HepG2 (cell line): Measurements from ENCODE around the gene FAT1. TPM values are rescaled to one million over a fixed set of nuclear protein-coding genes. Genes with fewer than 3 reads are reported as not detected.

Source experiments
- ATAC-seq: fragments of 200-7000 bp; cut with Tn5 transposase; 3 replicates; pipeline ENCODE4 v1.9.1; 2020; ENCODE audit warnings: mild to moderate bottlenecking, moderate library complexity
- BruUV-seq: library from RNA; stranded (reverse); fragments of 400-500 nt; replicated peaks from 2 replicates; lab custom pipeline; 2021; lab: Mats Ljungman, UMichigan
- CTCF ChIA-PET: fragments of 300-600 bp; formaldehyde crosslinking; extraction: SDS; loops from one replicate; lab custom pipeline; 2021; ENCODE audit warnings: low total read pairs, inconsistent platforms, low intra/inter-chr PET ratio; lab: Yijun Ruan, JAX
- POLR2A ChIA-PET: fragments of 350-600 bp; sonication (Branson Sonifier 250); formaldehyde crosslinking; loops from one replicate; lab custom pipeline; 2020; ENCODE audit warnings: antibody characterized with exemption, inconsistent platforms; lab: Yijun Ruan, JAX
- DNase-seq: peaks from one replicate; pipeline ENCODE4 v3.0.0-alpha.2; 2015; ENCODE audit warnings: low spot score
- FAIRE-seq: peaks from 3 replicates; lab custom pipeline; 2011; peaks lifted over from hg19 to GRCh38; lab: Jason Lieb, UNC
- H2AFZ ChIP-seq: one replicate; pipeline ENCODE4 v1.6.1; 2011; ENCODE audit warnings: low read length, inconsistent platforms
- H3K27ac ChIP-seq: fragments of 300-600 bp; 3 replicates; pipeline ENCODE4 v1.8.0; 2011; ENCODE audit warnings: mixed run types, mild to moderate bottlenecking, mixed read lengths, low read length, inconsistent platforms; ENCODE audit not compliant: insufficient read depth; ENCODE audit errors: extremely low read length
- H3K27me3 ChIP-seq, 2 experiments: fragments of 200-600 bp in 1 of 2; 2 replicates in 1 of 2; 3 replicates in 1 of 2; pipeline versions ENCODE4 v1.6.0 to v1.8.0; 2011; ENCODE audit warnings: low read length in 2 of 2, mild to moderate bottlenecking in 2 of 2, moderate library complexity in 2 of 2, inconsistent platforms in 1 of 2; ENCODE audit not compliant: insufficient read depth in 2 of 2, control insufficient read depth in 1 of 2
- H3K36me3 ChIP-seq, 2 experiments: fragments of 200-600 bp in 1 of 2; replicated peaks in 1 of 2; 2 replicates in 1 of 2; 3 replicates in 1 of 2; pipeline versions ENCODE4 v1.5.1 to v1.8.0; 2011; ENCODE audit warnings: low read length in 2 of 2, inconsistent platforms in 1 of 2; ENCODE audit not compliant: insufficient read depth in 2 of 2, control insufficient read depth in 1 of 2
- H3K4me1 ChIP-seq: 2 replicates; pipeline ENCODE4 v1.5.1; 2012; ENCODE audit warnings: low read length, inconsistent platforms; ENCODE audit not compliant: insufficient read depth
- H3K4me2 ChIP-seq: 2 replicates; pipeline ENCODE4 v1.6.0; 2011; ENCODE audit warnings: low read depth, low read length, inconsistent platforms
- H3K4me3 ChIP-seq, 3 experiments: fragments of 200-600 bp in 1 of 3; sonication (generic), shearing (Covaris generic) in 1 of 3; replicated peaks in 1 of 3; 2 replicates each; pipeline ENCODE4 v1.5.1; 2011 to 2016; ENCODE audit warnings: low read length in 3 of 3, inconsistent platforms in 2 of 3, low read depth in 2 of 3, mild to moderate bottlenecking in 2 of 3, control low read depth in 1 of 3, mixed read lengths in 1 of 3; ENCODE audit not compliant: insufficient read depth in 1 of 3
- H3K79me2 ChIP-seq: one replicate; pipeline ENCODE4 v1.6.1; 2011; ENCODE audit warnings: low read length, inconsistent platforms; ENCODE audit not compliant: insufficient read depth
- H3K9ac ChIP-seq: 2 replicates; pipeline ENCODE4 v1.6.0; 2011; ENCODE audit warnings: mild to moderate bottlenecking, low read depth, low read length, inconsistent platforms; ENCODE audit not compliant: insufficient read depth
- H3K9me3 ChIP-seq: 2 replicates; pipeline ENCODE4 v1.5.1; 2012; ENCODE audit warnings: mild to moderate bottlenecking, low read length
- H4K20me1 ChIP-seq: 2 replicates; pipeline ENCODE4 v1.6.0; 2011; ENCODE audit warnings: inconsistent platforms, mild to moderate bottlenecking, low read length, moderate library complexity; ENCODE audit not compliant: insufficient read depth
- DNMT1 ChIP-seq: sonication (generic); formaldehyde crosslinking; IDR thresholded peaks from 2 replicates; pipeline ENCODE4 v1.5.1; 2020; ENCODE audit warnings: mild to moderate bottlenecking, missing genetic modification reagents
- GLI4 ChIP-seq: sonication (generic); formaldehyde crosslinking; IDR thresholded peaks from 2 replicates; pipeline ENCODE4 v1.5.1; 2020; ENCODE audit warnings: missing genetic modification reagents, mild to moderate bottlenecking, moderate library complexity, borderline replicate concordance
- POLR2G ChIP-seq: fragments of 200-400 bp; formaldehyde crosslinking; IDR thresholded peaks from 2 replicates; pipeline ENCODE4 v1.6.1; 2018; ENCODE audit warnings: mild to moderate bottlenecking, low read depth, low read length, moderate library complexity
- USF2 ChIP-seq, 2 experiments: sonication (generic) in 1 of 2; formaldehyde crosslinking in 1 of 2; IDR thresholded peaks; 2 replicates each; pipeline versions ENCODE4 v1.5.1 to v1.6.1; 2011 to 2020; ENCODE audit warnings: borderline replicate concordance in 1 of 2, low read depth in 1 of 2, low read length in 1 of 2, mild to moderate bottlenecking in 1 of 2, missing genetic modification reagents in 1 of 2, moderate library complexity in 1 of 2
- ZNF17 ChIP-seq: sonication (generic); formaldehyde crosslinking; IDR thresholded peaks from 2 replicates; pipeline ENCODE4 v1.5.0; 2020; ENCODE audit warnings: mild to moderate bottlenecking, missing genetic modification reagents
- WGBS: methylation state at CpG from one replicate; pipeline ENCODE4 v1.1.6; 2017; ENCODE audit warnings: low lambda C conversion rate; 5-methylcytosine and 5-hydroxymethylcytosine counted together
- in situ Hi-C: cut with HindIII; loops from 2 replicates; pipeline ENCODE4 v1.10.0; 2017; ENCODE audit warnings: low pct_unique_long_range_greater_than_20kb; ENCODE audit not compliant: extremely low pct_ligation_motif_present
- intact Hi-C: fragments of 100-400 bp; cut with micrococcal nuclease; formaldehyde crosslinking; loops from one replicate; pipeline ENCODE4 v1.10.0; 2022; ENCODE audit not compliant: unreplicated experiment
- polyA plus RNA-seq, 8 experiments: library from polyadenylated mRNA; depleted of rRNA in 3 of 8; stranded (reverse) in 7 of 8; unstranded in 1 of 8; fragments of >200 nt; fragmentation: Illumina TruSeq in 4 of 8; extraction: Trizol in 4 of 8; gene quantifications; 2 replicates each; pipeline versions ENCODE4 v1.2.1 to v1.2.3, GENCODE V29; 2011 to 2016; ENCODE audit warnings: low read depth in 4 of 8, missing spikeins in 1 of 8, mixed read lengths in 1 of 8; ENCODE audit not compliant: insufficient read depth in 1 of 8
- total RNA-seq, 5 experiments: library from RNA; depleted of rRNA; stranded (reverse); fragments of >200 nt; fragmentation: Illumina TruSeq; extraction: Trizol; gene quantifications; 2 replicates each; pipeline ENCODE4 v1.2.3, GENCODE V29; 2016; ENCODE audit warnings: low read depth in 1 of 5

Gene FAT1
- total and polyA plus RNA-seq, 2 of the 13 experiments (the other 11 are each of a cell fraction or from before 2014, with no cell fraction given): 185 to 216 TPM

DNA sequence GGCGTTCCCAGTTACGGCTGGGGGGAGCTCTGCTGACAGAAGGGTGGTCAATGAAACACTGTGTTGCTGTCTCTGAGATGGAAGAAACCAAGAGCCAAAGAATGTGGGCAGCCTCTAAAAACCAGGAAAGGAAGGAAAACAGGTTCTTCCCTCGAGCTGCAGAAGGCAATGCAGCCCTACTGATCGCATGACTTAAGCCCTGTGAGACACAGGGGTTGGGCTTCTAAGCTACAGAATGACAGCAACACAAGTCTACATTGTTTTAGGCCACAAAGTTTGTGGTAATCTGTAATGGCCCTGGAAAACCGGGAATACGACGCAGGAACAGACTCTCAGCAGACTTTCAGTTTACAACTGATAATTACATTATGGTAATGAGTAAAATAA lies 130.1 kb downstream of the FAT1 start (continued):
- TF ChIP-seq USF2 (IDR thresholded peaks at IDR 0.05; ENCODE audit: low read depth, low read length) (no peak), USF2 (CRISPR knock-in tag; IDR thresholded peaks at IDR 0.05; ENCODE audit: borderline replicate concordance) (no peak)

DNA sequence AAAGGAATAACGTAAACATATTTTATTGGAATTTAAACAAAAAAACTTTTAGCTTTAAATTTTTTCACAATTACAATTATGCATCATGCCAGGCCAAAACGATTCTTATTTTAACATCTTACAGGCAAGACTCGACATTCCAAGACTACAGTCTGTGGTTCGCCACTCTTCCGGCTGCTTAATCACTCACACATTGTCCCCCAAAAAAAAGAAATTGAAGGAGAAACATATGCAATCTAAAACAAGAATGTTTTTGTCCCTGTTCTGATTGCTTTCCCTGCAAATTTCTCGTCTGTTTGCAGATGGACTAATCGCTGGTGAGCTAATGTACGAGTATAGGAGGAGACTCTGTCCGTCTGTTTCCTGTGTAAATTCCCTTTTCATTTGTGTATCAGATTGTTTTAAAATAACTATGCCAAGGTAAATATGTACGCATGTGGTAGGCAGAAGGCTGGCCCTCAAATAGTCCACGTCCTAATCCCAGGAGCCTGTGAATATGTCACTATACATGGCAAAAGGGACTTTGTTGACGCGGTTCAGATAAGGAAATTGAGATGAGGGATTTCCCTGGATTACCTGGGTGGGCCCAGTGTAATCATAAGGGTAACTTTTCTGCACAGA lies 130.6 kb downstream of the FAT1 start:
- Histone ChIP-seq H3K79me2 (no peaks in the 10 kb centered on the region), H3K4me3 (no peak overlapping the region), H3K4me2 (no peak overlapping the region), H3K27ac (no peak overlapping the region), H3K9ac (no peak overlapping the region), H3K27me3 (no peaks in the 10 kb centered on the region), H3K4me1 (no peaks in the 10 kb centered on the region), H3K9me3 (no peaks in the 10 kb centered on the region), H4K20me1 (no peaks in the 10 kb centered on the region), H2AFZ (no peak overlapping the region), H3K36me3 (peaks cover 28 to 83% of the 10 kb centered on the region in 2 experiments)
- ATAC-seq (no peak), DNase-seq (no peak), FAIRE-seq (no peak)
- ChIA-PET CTCF (no interaction called here), POLR2A (no interaction called here)
- intact Hi-C loops (no loop called here), in situ Hi-C loops (no loop called here)
- no TSS peak for BruUV-seq
- no peak for TF ChIP-seq DNMT1 (CRISPR knock-in tag)
- TF ChIP-seq GLI4: no peak
- peak; percentile 23; the same call in 1 of the 2 replicates for TF ChIP-seq POLR2G
- TF ChIP-seq ZNF17 (CRISPR knock-in tag): no peak
- WGBS: 93% methylated on average over 13 of the region's 13 CpGs
